Measurements from ENCODE around the gene RPS27. TPM values are rescaled to one million over a fixed set of nuclear protein-coding genes. Genes with fewer than 3 reads are reported as not detected.

RPS27 gene
- total and polyA plus RNA-seq, 2 of the 13 experiments (the other 11 are each of a cell fraction or from before 2014, with no cell fraction given) = 3,737 to 9,964 TPM

DNA sequence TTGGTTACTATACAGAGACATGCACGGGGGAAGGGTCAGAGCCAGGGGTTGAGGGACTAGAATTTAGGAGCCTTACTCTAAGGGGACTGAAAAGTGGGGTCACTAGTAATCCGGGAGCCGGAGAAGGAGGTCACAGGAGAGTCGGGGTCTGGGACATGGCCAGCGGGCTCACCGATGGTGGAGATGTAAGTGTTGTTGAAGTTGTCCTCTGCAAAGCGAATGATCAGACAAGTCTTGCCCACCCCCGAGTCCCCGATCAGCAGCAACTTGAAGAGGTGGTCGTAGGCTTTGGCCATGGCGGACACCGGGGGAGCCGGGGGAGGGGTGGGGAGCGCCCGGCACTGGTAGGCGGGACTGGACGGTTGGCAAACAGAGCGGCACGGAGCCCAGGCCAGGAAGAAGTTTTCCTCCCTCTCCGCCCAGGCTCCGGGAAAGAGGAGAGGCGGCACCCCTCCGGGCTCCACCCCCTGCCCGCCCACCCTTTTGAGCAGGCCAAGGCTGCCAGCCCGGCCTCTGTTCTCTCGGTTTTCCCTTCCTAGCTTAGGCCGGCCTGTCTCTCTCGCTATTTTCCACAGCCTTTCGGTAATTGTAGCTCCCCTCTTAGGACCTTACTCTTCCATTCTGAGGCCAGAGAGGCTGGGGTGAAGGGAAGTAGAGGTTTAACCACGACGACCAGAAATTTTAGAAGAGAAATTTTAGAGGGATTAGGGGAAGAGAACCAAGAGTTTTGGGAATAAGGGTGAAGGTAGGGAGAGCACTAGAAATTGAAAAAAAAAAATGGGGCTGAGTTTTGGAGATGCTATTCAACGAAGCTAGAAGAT, 4.4 kb upstream of the RPS27 start, which contains the start of gene RAB13 (continued):
- TF ChIP-seq, protein P1, sequence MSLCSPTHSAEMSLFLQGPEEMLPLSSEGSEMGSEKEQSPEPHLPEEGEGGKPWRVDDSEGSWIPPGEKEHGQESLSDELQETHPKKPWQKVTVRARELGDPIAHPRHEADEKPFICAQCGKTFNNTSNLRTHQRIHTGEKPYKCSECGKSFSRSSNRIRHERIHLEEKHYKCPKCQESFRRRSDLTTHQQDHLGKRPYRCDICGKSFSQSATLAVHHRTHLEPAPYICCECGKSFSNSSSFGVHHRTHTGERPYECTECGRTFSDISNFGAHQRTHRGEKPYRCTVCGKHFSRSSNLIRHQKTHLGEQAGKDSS (CRISPR knock-in tag; IDR thresholded peaks at IDR 0.05; ENCODE audit: borderline replicate concordance, low read depth) = 0 out of 2 replicates have a peak, but pooled peaks have one; percentile 37
- TF ChIP-seq TARDBP (CRISPR knock-in tag; IDR thresholded peaks at IDR 0.05) (peak; percentile 16; the same call in 1 of the 2 replicates), SP5 (CRISPR knock-in tag; IDR thresholded peaks at IDR 0.05; ENCODE audit: borderline replicate concordance, low read depth) (peak; percentile 57; the same call in 1 of the 2 replicates), RARA (CRISPR knock-in tag; IDR thresholded peaks at IDR 0.05) (no peak), TAF1 (CRISPR knock-in tag; IDR thresholded peaks at IDR 0.05) (peak; percentile 53; the same call in 1 of the 2 replicates), CBX5 (CRISPR knock-in tag; IDR thresholded peaks at IDR 0.05; ENCODE audit: borderline replicate concordance) (no peak), YY1 (IDR thresholded peaks at IDR 0.05; ENCODE audit: insufficient read depth, insufficient replicate concordance, low read depth, low read length) (peak; percentile 74)
- TF ChIP-seq, protein P2, sequence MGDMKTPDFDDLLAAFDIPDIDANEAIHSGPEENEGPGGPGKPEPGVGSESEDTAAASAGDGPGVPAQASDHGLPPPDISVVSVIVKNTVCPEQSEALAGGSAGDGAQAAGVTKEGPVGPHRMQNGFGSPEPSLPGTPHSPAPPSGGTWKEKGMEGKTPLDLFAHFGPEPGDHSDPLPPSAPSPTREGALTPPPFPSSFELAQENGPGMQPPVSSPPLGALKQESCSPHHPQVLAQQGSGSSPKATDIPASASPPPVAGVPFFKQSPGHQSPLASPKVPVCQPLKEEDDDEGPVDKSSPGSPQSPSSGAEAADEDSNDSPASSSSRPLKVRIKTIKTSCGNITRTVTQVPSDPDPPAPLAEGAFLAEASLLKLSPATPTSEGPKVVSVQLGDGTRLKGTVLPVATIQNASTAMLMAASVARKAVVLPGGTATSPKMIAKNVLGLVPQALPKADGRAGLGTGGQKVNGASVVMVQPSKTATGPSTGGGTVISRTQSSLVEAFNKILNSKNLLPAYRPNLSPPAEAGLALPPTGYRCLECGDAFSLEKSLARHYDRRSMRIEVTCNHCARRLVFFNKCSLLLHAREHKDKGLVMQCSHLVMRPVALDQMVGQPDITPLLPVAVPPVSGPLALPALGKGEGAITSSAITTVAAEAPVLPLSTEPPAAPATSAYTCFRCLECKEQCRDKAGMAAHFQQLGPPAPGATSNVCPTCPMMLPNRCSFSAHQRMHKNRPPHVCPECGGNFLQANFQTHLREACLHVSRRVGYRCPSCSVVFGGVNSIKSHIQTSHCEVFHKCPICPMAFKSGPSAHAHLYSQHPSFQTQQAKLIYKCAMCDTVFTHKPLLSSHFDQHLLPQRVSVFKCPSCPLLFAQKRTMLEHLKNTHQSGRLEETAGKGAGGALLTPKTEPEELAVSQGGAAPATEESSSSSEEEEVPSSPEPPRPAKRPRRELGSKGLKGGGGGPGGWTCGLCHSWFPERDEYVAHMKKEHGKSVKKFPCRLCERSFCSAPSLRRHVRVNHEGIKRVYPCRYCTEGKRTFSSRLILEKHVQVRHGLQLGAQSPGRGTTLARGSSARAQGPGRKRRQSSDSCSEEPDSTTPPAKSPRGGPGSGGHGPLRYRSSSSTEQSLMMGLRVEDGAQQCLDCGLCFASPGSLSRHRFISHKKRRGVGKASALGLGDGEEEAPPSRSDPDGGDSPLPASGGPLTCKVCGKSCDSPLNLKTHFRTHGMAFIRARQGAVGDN (CRISPR knock-in tag; IDR thresholded peaks at IDR 0.05) = peak; percentile 50
